Measurements from ENCODE around the gene P3H2. TPM values are rescaled to one million over a fixed set of nuclear protein-coding genes. Genes with fewer than 3 reads are reported as not detected.
A peak's percentile ranks its signal among the peaks of the same experiment; 100 is the strongest.

Gene P3H2
- total RNA-seq, 1 experiment from 2014 or later, result 30.3 TPM

DNA sequence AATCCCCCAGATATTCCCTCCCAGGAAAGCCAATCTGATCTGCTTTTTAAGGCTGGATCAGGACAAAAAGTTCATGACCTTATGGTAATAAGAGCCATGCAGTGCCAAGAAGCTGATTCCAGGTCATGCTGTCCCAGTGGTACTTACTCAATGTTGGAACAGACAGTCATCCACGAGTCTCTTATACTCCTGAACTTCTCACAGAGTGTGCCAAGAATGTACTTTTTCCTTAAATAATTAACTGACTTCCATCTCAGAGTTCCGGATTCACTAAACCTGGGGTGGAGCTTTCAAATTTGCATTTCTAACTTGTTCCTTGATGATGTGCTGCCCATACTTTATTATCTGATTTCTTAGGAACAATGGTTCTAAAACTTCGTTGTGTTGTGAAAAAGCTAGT, 3.4 kb upstream of the P3H2 start:
- no peak for DNase-seq (ENCODE audit: low spot score)

DNA sequence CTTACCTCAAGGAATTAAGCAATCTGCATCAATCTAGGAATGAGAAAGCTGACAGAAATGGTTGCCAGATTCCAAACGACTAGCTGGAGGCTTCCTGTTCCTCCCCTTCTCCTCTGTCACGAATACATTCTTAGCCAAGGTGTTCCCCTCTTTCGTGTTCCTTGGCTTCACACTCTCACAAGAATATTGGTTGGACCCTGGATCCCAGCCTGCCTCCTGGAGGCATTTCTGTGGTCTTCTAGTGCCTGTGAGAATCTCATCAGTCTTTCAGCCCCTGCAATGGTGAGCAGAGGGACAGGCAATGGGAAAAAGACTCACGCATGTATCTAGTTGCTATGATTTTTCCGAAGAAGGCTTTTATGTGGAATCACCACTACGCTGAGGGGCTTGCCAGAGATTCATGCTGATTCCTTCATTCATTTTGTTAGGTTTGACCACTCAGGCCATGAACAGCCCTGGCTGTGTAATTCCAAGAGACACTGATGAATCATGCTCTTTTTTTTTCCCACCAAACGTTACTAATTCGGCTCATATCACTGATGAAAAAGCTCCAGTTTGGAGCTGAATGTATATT, 1.6 kb upstream of the P3H2 start:
- DNase-seq (ENCODE audit: low spot score), result no peak

DNA sequence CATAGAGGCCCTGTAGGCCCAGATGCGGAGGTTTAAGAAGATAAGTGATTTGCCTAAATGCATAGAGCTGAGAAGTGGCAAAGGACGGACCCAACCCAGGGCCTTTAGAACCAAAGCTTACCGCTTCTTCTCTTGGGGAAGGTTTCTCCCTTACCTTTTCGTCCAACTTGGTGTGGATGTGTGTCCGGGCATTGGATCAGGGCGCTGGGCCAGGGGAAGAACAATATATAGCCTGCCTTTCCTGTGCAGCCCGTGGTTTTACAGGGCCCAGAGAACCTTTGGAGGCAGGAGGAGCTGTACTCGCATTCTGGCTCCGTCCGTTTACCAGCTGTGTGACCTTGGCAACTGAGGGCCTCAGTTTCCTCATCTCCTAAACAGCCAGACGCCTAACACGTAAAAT, 686 bp upstream of the P3H2 start:
- DNase-seq (ENCODE audit: low spot score), result no peak

DNA sequence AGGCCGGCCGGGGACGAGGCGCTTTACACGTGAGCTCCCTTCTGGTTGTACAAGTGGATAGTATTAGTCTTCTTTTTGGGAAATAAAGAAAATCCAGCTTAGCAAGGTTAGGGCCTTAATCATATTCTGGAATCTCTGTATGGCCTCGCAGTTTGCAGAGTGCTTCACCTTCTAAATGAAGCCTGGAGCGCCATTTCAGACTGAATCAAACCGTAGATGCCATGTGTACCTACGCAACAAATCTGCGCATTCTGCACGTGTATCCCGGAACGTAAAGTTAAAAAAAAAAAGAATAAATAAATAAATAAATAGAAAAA, 322 bp upstream of the P3H2 start:
- no peak for DNase-seq (ENCODE audit: low spot score)

DNA sequence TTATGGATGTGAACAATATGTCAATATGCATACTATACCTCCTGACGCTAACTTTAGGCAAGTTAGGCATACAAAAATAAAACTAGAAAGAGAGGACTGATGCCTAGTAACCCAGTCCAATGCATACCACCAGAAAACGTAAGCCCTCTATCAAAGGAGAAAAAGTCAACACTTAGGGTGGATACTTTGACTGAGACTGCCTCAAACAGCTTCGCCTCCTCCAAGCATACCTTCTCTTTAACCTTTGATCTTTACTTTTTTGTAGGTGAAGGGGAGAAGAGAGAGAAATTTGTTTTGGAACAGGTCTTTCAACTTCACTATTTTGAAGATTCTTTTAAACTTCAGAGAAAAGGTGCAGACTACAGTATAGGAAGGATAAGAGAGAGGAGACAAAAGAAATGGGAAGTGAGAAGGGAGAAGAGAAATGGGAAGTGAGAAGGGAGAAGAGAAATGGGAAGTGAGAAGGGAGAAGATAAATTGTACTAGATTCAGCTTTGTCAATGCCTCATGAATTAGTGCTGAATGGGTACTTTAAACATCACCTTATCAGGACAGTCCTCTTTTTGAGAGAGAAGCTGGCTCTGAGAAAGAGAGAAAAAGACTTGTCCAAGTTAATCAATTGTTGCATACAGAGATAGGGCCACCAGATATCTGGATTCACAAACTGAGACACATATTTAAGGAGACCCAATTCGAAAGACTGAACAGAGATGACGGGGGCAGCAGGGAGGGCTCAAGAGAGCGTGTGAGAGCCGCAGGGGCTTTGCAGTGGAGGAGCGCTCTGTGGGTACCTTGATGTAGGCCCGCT, 1.0 kb downstream of the P3H2 start:
- DNase-seq (ENCODE audit: low spot score), result no peak

DNA sequence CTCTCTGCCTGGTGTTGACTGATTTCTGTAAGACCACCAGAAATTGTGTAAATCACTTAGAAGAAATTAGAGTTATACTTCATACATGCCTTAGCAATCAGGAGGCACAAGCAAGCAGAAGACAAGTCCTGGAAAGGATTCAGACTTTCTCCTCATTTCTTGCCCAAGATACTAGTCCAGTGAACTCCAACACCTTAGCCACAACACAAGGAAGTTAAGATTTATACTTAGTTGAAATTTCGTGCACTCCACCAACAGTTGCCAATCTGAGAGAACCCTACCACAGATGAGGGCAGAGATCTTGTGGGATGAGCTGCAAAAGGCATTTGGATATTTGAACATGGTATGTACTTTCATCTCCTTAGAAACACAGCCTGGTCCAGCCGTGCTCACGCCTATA, 2.3 kb downstream of the P3H2 start:
- DNase-seq (ENCODE audit: low spot score), result no peak

DNA sequence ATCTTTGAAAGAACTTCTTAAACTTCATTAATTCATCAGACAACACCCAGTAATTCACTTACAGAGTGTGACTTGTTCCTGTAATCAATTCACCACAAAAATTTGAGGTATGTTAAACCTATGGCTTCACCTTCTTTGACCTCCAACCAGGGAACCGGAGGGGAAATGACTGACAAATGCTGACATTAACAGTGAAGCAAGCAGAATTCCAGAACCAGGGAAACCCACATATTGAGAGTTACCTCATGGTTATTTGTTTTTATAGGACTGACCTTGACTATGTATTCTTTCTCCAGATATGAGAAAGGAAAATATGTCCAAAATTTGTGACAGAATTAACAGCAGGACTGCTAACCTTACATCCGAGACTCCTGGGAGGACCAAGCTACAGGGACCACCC, 2.7 kb downstream of the P3H2 start:
- DNase-seq (ENCODE audit: low spot score), result peak; percentile 17

DNA sequence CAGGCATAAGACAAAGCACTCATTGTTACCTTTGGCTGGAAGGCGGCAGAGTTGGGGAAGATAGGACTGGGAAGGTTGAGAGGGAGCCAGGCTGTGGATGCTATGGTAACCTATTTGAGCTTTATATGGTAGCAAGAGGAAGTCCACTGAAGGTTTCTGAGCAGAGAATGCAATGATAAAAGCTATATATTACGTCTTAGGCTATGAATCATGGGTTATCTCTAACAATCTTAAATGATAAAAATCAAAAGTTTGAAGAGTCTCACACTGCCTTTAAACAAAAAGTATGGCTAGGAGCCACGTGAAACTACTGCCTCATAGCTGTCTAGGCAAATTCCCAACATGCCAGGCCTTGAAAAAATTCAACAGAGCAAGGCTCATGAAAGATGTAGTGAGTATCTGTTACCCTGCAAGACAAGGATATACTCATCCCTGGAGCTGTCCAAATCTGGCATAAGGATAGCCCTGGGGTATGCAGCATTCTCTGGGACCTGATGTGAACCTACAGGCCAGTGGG, 4.1 kb downstream of the P3H2 start:
- peak; percentile 35 for DNase-seq (ENCODE audit: low spot score)

DNA sequence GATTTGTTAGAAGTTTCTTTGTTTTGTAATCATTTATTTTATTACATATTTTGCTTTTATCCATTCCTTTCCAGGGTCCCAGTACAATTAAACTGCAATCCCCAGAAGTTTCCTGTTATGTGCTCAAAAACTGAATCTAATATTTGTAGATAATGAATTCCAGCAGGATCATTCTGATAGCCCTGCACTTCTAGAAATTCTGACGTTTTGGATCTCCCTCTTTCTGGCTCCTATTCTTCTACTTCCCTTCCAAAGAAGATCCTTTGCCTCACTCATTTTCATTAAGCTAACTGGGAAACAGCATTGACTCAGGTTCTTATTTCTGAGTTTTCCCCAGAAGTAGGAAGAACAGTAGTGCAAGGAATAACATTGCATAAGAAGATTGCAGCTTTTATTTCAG, 9.9 kb downstream of the P3H2 start:
- DNase-seq (ENCODE audit: low spot score), result no peak

DNA sequence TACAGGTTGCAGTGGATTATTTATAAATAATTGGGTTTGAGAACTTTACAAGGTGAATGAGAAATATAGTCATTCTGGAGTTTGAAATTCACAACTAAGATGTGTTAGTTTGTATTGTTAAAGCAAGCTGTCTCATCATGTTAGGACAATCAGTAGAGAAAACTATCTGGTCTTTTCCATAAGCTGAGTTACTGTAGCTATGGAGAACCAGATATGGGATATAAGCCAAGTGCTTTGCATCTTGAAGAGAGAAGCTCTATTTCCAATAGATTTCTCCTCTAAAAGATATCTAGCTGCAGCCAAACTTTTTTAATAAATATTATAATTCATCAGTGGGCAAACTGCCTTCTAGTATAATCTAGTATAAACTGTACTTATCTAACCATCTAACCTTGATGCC, 11.3 kb downstream of the P3H2 start:
- DNase-seq (ENCODE audit: low spot score), result no peak

DNA sequence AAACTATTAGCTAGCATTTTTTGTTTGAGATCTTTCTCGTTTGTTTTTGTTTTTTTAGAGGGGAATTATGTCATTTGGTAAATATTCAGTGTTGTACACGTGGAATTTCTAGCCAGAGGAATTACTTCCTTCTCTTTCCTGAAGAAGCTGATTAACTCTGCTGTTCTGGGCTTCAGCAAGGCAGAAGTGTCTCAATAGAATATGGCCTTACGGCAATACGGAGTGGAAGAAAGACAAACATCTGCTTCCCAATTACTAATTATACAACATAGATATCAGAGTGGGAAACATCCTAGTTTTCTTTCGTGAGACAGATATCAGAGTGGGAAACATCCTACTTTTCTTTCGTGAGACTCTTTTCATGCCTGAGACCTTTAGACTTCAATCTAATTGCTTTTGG, 11.9 kb downstream of the P3H2 start:
- DNase-seq (ENCODE audit: low spot score), result no peak

DNA sequence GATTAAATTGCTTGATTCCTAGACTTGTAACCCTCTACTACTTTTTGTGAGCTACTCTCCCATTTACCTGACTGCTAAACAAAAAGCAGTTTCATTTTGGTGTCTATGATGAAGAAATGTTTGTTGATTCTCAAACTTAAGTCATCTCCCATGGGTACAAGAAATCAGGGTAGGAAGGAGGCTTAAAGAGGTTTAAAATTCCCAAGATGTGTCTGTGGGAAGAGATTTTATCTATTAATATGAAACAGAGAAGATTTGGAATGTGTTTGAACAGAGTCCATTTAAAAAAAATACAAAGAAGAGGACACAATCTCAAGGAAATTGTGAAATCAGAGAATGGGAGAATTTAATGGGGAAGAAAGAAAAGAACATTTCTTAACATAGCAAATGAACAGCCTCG, 14.8 kb downstream of the P3H2 start:
- DNase-seq (ENCODE audit: low spot score), result no peak

DNA sequence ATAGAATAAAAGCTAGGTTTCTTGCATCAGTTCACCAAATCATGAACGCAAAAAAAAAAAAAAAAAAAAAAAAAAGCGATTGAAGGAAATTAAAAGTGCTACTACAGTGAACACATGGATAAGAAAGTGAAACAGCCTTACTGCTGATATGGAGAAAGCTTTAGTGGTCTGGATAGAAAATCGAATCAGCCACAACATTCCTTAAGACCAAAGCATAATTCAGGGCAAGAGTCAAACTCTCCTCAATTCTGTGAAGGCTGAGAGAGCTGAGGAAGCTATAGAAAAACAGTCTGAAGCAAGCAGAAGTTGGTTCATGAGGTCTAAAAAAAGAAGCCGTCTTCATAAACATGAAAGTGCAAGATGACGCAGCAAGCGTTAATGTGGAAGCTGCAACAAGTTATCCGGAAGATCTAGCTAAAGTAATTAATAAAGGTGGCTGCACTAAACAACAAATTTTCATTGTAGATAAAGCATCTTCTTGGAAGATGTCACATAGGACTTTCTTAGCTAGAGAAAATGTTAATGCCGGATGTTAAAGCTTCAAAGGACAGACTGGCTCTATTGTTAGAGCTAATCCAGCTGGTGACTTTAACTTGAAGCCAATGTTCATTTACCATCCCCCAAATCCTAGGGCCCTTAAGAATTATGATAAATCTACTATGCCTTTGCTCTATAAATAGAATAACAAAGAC, 19.2 kb downstream of the P3H2 start:
- DNase-seq (ENCODE audit: low spot score), result peak; percentile 40

DNA sequence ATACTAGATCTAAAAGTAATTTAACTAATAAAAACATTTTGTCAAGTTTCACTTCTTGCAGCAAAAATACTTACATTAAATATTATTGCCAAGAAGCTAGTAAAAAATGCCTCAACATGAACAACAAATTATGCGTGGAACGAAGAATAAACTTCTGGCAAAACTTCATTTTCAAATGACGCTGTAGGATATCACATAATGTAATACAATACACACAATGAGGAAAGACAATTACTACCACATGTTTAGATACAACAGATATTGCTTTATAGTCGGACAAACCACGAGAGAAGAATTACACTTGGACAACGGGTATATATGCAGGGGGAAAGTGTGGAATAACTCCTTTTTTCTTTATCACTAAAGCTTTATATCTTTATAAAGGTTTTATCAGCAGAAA, 21.6 kb downstream of the P3H2 start:
- DNase-seq (ENCODE audit: low spot score), result no peak

DNA sequence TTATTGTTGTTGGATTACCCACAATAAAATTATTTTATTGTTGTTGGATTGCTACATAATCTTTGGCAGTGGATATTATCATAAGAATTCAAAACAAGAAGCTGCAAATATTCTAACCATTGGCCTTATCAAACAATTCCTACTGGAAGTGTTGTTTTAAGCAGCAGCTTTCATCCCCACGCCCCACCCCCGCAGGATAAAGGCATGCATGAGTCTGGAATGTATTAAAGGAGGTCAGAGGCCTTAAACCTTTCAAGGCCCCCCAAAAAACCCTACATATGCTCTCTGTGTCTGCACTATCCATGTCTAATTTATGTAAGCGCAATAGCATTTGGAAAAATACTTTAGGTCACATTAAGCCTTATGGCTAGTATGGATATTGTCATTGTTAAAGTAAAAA, 23.1 kb downstream of the P3H2 start:
- DNase-seq (ENCODE audit: low spot score), result no peak

DNA sequence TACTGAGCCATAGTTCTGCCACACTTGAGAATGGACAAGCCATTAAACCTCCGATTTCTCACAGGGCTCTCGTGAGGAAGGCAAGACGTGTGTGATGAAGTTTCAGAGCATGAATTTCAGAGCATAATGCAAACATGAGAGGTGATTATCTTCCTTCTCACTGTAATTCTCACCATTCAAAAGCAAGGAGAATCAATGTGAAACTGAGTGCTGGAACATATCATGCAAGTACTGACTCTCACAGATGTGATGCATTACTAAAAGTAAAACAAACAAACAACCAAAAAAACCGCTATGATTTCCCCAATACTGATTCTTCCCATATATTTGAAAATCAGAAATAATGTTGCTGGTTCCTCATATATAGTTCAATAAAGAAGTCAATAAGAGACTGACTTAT, 23.7 kb downstream of the P3H2 start:
- DNase-seq (ENCODE audit: low spot score), result no peak

DNA sequence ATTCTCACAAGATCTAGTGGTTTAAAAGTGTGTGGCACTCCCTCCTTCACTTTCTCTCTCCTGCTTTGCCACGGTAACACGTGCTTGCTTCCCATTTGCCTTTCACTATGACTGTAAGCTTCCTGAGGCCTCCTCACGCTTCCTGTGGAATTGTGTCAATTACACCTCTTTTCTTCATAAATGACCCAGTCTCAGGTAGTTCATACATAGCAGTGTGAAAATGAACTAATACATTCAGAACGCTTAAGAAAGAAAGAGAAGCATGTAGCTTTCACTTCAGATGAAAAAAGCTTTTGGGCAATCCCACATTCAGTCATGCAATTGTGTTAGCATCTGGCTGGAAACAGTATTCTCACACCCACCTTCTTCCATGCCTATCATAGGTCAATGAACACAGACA, 24.4 kb downstream of the P3H2 start:
- no peak for DNase-seq (ENCODE audit: low spot score)

DNA sequence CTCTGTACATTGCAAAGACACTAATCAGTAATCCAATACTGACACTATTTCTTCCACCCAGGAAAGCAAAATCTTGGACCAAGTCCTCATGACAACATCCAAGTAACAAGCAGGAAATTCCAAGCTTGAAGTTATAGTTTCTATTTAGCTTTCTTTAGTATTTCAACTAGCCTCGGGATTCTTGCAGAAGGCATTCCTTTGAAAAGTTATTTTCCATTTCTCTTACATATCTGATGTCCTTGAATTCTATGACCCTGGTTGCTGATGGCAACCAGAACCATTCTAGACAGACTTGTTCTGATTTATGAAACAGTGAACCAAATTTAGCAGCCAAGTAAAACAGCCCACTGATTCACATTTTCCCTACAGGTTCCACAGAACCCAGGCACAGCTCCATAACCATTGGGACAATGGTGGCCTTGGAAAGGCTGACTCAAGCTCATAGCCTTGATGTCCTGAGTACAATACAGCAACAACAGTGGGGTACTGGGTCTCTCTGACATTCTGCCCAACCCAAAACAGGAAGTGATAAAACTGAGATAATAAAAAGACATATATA, 26.5 kb downstream of the P3H2 start:
- DNase-seq (ENCODE audit: low spot score), result peak; percentile 11

DNA sequence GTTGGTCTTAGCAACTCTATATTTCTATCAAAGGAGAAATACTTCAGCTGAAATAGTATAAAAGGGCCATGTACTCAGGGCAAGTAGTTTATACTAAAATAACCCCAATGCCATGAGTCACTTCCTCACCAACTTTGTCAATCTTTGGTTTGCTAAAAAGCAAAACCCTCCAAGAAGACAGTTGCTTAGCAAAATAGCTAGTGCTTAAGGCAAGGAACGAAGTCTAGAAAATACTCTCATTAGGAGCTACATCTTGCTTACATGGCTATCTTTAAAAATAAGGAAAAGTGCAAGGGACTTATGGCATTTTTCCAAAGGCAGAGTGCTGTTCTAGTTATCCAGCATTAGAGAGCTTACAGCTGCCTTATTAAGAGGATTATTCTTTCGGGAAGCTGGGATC, 28.4 kb downstream of the P3H2 start:
- peak; percentile 80 for DNase-seq (ENCODE audit: low spot score)

DNA sequence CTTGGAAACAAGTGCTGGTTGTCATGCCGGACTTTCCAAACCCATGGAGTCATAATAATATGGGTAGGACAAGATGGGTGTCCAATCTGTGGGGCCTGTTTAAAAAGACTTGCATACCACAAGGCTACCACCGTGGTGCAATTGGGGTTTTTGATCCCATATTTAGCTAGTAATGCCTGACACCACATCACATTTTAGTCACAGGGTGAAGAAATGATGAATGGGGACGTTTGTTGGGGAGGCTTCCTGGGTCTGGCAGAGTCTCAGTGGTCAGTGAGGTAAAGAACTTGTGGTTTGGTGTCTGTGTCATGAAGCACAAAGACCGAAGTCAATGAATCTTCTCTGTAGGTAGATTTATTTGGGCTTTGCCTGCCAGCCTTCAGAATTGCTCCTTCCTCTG, 31.0 kb downstream of the P3H2 start:
- peak; percentile 55 for DNase-seq (ENCODE audit: low spot score)

DNA sequence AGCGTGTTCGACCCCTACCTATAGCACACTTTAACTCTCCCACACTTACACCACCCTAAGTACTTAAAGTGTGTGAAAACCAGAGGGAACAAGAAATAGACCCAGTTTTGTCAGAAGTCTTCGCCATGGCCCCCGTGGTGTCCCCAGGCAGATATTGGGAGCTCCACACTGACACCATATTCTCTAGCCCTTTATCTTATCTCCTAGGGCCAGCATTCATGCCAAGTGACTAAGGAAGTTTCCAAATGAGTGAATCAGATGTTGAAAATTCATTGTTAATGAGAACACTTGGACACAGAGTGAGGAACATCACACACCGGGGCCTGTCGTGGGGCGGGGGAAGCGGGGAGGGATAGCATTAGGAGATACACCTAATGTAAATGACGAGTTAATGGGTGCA, 31.8 kb downstream of the P3H2 start:
- DNase-seq (ENCODE audit: low spot score), result peak; percentile 43

DNA sequence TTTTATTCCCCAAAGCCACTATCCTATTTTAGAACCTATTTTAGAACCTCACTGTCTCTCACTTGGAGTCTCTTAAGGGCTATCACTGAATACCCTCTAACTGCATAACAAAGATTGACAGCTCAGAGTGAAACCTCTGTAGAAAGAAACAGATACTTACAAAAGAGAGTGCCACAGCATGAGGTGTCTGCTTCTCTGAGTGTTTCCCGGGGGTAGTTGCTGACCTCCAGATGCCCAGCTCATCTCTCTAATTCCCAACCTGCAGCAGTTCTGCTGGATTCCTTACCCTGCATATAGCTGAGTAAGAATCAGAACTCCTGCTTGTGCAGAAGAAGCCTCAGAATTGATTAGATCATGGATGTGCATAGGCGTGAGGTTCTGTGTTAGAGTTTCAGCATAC, 34.5 kb downstream of the P3H2 start:
- no peak for DNase-seq (ENCODE audit: low spot score)

DNA sequence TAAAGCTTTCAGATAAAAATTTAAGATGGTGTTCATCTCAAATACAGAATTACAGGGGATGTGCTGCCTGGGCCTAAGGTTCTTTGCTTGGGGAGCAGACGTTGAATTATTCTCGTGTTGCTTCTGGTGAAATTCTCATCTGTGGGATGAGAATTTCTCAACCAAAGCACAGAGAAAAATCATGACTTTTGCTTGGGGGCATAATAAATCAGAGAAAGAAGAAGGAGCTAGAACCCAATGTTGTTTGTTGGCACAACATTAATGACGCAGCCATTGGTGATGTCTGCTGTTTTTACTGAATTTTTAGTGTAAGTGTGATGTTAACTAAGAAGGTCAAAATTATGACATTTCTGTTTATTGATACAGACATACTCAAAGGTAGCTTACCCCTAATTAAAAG, 35.7 kb downstream of the P3H2 start:
- DNase-seq (ENCODE audit: low spot score), result no peak
